Activated CD4-positive, alpha-beta T cell treated with anti-CD3 and anti-CD28 coated beads, Interleukin-10, Interleukin-2, amounts not matched to agents 100 ng/mL and 50 ng/mL, durations not matched to agents 16 hours and 8 hours (primary cell): Measurements from ENCODE around the gene DMRTA2.
"Not testable (repeated sequence)": the region's sequence is repeated elsewhere in the genome, so short reads cannot be mapped to it uniquely, and the experiment has no call there.

Experiments used
- DNase-seq: peaks from one replicate; pipeline ENCODE4 v3.0.0-alpha.2; 2020

DMRTA2 gene

GRCh38 chr1:50422675-50422945 is 633 bp downstream of the DMRTA2 start:
- no peak for DNase-seq

GRCh38 chr1:50421768-50422674 is 1.2 kb downstream of the DMRTA2 start:
- no peak for DNase-seq

- no peak for DNase-seq
Measured at GRCh38 chr1:50421366-50421748, 1.9 kb downstream of the DMRTA2 start.

- peak; percentile 41 for DNase-seq
Measured at GRCh38 chr1:50420689-50421365, 2.4 kb downstream of the DMRTA2 start.

- no peak for DNase-seq
Measured at GRCh38 chr1:50419907-50420677, 3.2 kb downstream of the DMRTA2 start.

- DNase-seq: no peak
Measured at GRCh38 chr1:50419192-50419906, 3.9 kb downstream of the DMRTA2 start.

GRCh38 chr1:50418600-50419109 is 4.6 kb downstream of the DMRTA2 start:
- DNase-seq: no peak

GRCh38 chr1:50417946-50418599 is 5.2 kb downstream of the DMRTA2 start:
- DNase-seq: no peak

GRCh38 chr1:50417507-50417906 is 5.7 kb downstream of the DMRTA2 start:
- DNase-seq: no peak

- DNase-seq: no peak
Measured at GRCh38 chr1:50416553-50417453, 6.4 kb downstream of the DMRTA2 start.

- DNase-seq: no peak
Measured at GRCh38 chr1:50416150-50416527, 7.1 kb downstream of the DMRTA2 start.

- no peak for DNase-seq
Measured at GRCh38 chr1:50415235-50416149, 7.8 kb downstream of the DMRTA2 start.

- DNase-seq: no peak
Measured at GRCh38 chr1:50414853-50415234, 8.4 kb downstream of the DMRTA2 start.

- DNase-seq: no peak
Measured at GRCh38 chr1:50412813-50413476, 10.3 kb downstream of the DMRTA2 start.

GRCh38 chr1:50405814-50406213 is 17.4 kb downstream of the DMRTA2 start:
- DNase-seq: no peak

GRCh38 chr1:50393522-50394120 is 29.6 kb downstream of the DMRTA2 start:
- DNase-seq: no peak

GRCh38 chr1:50381551-50381950 is 41.7 kb downstream of the DMRTA2 start:
- DNase-seq: not testable (repeated sequence)

- no peak for DNase-seq
Measured at GRCh38 chr1:50378770-50379169, 44.5 kb downstream of the DMRTA2 start.

GRCh38 chr1:50373532-50373931 is 49.7 kb downstream of the DMRTA2 start:
- no peak for DNase-seq
